SJCRH30 (cell line): ENCODE measurements around the gene FHDC1. TPM values are rescaled to one million over a fixed set of nuclear protein-coding genes. Genes with fewer than 3 reads are reported as not detected.
A peak's percentile ranks its signal among the peaks of the same experiment; 100 is the strongest.

ENCODE experiments used
- DNase-seq, 2 experiments: peaks; one replicate each; pipeline ENCODE4 v3.0.0-alpha.2; 2015 to 2020
- H3K27ac ChIP-seq: fragments of 250-450 bp; sonication (Bioruptor Pico); 2 replicates; pipeline ENCODE4 v1.5.1; 2020; ENCODE audit warnings: mild to moderate bottlenecking, moderate library complexity
- H3K27me3 ChIP-seq: fragments of 250-450 bp; sonication (Bioruptor Pico); 2 replicates; pipeline ENCODE4 v1.5.1; 2020; ENCODE audit warnings: mild to moderate bottlenecking, moderate library complexity
- H3K36me3 ChIP-seq: fragments of 250-450 bp; sonication (Bioruptor Pico); 2 replicates; pipeline ENCODE4 v1.5.1; 2020; ENCODE audit warnings: mild to moderate bottlenecking, moderate library complexity
- H3K4me1 ChIP-seq: fragments of 250-450 bp; sonication (Bioruptor Pico); 2 replicates; pipeline ENCODE4 v1.5.1; 2020; ENCODE audit warnings: mild to moderate bottlenecking, moderate library complexity
- H3K4me3 ChIP-seq: fragments of 250-450 bp; sonication (Bioruptor Pico); 2 replicates; pipeline ENCODE4 v1.5.1; 2020; ENCODE audit warnings: mild to moderate bottlenecking, moderate library complexity
- H3K9me3 ChIP-seq: fragments of 250-450 bp; sonication (Bioruptor Pico); replicated peaks from 2 replicates; pipeline ENCODE4 v1.5.1; 2020; ENCODE audit warnings: mild to moderate bottlenecking, moderate library complexity
- total RNA-seq: library from RNA; depleted of rRNA; stranded (reverse); fragments of >200 nt; shearing (Covaris generic); gene quantifications from 2 replicates; pipeline ENCODE4 v1.2.3, GENCODE V29; 2014

Gene FHDC1
- total RNA-seq, 1 experiment from 2014 or later, result 2.0 TPM

DNA sequence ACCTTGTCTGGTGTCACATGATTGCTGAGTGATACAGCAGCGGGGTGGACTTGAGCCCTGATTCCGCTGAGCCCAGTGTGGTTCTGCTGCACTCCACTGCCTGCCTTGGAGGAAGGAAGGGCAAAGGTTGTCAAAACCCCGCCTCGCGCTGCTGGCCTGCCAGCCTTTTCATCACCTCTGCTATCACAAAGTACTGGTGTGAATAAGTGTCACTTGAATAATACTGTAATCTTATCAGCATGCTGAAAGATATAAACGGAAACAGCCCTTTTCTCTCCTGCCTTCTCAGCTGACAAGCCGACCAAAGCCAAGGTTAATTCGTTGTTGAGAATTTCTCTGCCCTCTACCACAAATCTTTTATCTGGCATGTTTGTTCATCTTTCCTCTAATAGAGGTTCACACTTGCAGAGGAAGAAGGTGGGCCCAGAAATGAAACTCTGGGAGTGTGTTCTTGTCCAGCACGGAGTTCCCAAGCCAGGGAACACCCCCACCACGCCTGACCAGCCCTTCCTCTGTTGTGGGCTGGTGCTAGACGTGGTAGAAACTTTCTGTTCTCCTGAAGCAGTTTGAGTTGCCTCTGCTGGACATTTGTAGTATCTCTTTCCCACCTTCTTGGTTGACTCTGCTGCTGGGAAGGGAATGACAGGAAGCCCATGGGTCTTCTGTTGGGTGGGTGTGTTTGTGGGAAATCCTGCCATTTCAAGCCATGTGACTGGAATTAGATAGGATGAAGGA lies 21.5 kb downstream of the FHDC1 start:
- H3K4me1 ChIP-seq, result peaks cover 30% of the 10 kb centered on the region
- H3K27me3 ChIP-seq, result no peaks in the 10 kb centered on the region
- peak overlapping the region; percentile 78; the same call in 1 of the 2 replicates for H3K27ac ChIP-seq
- no peaks in the 10 kb centered on the region for H3K9me3 ChIP-seq
- no peak overlapping the region for H3K4me3 ChIP-seq
- H3K36me3 ChIP-seq, result no peaks in the 10 kb centered on the region
- DNase-seq, result peak in 1 of 2 experiments; percentile 5

- Histone ChIP-seq H3K4me3 (no peak overlapping the region), H3K27ac (no peak overlapping the region), H3K9me3 (no peaks in the 10 kb centered on the region), H3K4me1 (peaks cover 21% of the 10 kb centered on the region), H3K36me3 (no peaks in the 10 kb centered on the region), H3K27me3 (no peaks in the 10 kb centered on the region)
- DNase-seq, result no peak
These were observed 23.0 kb downstream of the FHDC1 start for GRCh38 chr4:152959080-152959479.

GRCh38 chr4:152960082-152960481 lies 24.0 kb downstream of the FHDC1 start:
- Histone ChIP-seq H3K9me3 (no peaks in the 10 kb centered on the region), H3K36me3 (no peaks in the 10 kb centered on the region), H3K27me3 (no peaks in the 10 kb centered on the region), H3K4me3 (no peak overlapping the region), H3K27ac (no peak overlapping the region), H3K4me1 (peaks cover 21% of the 10 kb centered on the region)
- no peak for DNase-seq

- Histone ChIP-seq H3K36me3 (no peaks in the 10 kb centered on the region), H3K9me3 (no peaks in the 10 kb centered on the region), H3K27me3 (no peaks in the 10 kb centered on the region), H3K4me3 (no peak overlapping the region), H3K4me1 (peaks cover 15% of the 10 kb centered on the region), H3K27ac (no peak overlapping the region)
- no peak for DNase-seq
These were observed 25.1 kb downstream of the FHDC1 start for GRCh38 chr4:152961014-152961772.

- H3K9me3 ChIP-seq, result no peaks in the 10 kb centered on the region
- H3K27ac ChIP-seq, result no peak overlapping the region
- peaks cover 12% of the 10 kb centered on the region for H3K4me1 ChIP-seq
- H3K36me3 ChIP-seq, result no peaks in the 10 kb centered on the region
- H3K27me3 ChIP-seq, result no peaks in the 10 kb centered on the region
- DNase-seq, result no peak
- H3K4me3 ChIP-seq, result no peak overlapping the region
These were observed 25.6 kb downstream of the FHDC1 start for GRCh38 chr4:152961773-152962115.

- Histone ChIP-seq H3K36me3 (no peaks in the 10 kb centered on the region), H3K27me3 (no peaks in the 10 kb centered on the region), H3K27ac (no peak overlapping the region), H3K9me3 (no peaks in the 10 kb centered on the region), H3K4me1 (peaks cover 8% of the 10 kb centered on the region), H3K4me3 (no peak overlapping the region)
- no peak for DNase-seq
These were observed 26.0 kb downstream of the FHDC1 start for GRCh38 chr4:152962150-152962549.

DNA sequence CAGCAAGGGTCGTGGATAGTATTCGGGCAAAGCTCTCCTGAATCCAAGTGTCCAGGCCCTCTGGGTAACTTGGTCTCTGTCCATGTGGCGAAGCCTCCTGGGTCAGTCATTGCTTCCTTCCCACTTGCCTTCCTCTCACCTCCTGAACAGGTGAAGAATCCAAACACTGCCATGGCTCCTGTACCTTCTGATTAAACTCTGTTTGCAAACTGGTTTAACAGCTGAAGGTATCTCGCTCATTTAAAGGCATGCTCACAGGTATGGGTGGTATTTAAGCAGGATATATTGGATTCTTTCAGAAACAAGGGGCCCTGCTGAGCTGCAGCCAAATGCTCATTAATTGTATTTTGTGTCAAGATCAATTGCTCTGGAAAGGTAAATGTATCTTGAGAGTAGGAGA lies 28.2 kb downstream of the FHDC1 start:
- no peaks in the 10 kb centered on the region for H3K4me1 ChIP-seq
- H3K27ac ChIP-seq, result no peak overlapping the region
- H3K4me3 ChIP-seq, result no peak overlapping the region
- DNase-seq, result no peak
- H3K27me3 ChIP-seq, result no peaks in the 10 kb centered on the region
- H3K36me3 ChIP-seq, result no peaks in the 10 kb centered on the region
- no peaks in the 10 kb centered on the region for H3K9me3 ChIP-seq

GRCh38 chr4:152965611-152966010 lies 29.5 kb downstream of the FHDC1 start:
- no peaks in the 10 kb centered on the region for H3K27me3 ChIP-seq
- no peaks in the 10 kb centered on the region for H3K36me3 ChIP-seq
- H3K4me1 ChIP-seq, result no peaks in the 10 kb centered on the region
- H3K4me3 ChIP-seq, result no peak overlapping the region
- no peak overlapping the region for H3K27ac ChIP-seq
- H3K9me3 ChIP-seq, result no peaks in the 10 kb centered on the region
- DNase-seq, result no peak

DNA sequence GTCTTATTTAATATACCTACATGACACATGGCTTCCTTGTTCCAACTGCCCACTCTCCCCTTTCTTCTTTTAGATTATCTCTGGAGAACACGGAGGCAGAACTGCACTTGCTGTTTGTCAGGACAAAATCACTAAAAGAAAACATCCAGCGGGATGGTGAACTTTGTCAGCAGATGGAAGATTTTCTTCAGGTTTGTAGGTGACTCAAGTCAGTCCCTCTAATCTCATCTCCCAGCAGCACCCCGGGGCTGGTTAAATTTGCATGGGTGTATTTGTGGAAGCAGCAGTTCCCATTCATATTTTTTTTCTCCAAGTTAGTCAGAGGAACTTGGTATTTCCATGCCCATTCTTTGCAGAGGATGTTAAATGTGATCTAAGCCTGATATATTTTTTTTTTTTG lies 31.8 kb downstream of the FHDC1 start:
- Histone ChIP-seq H3K4me1 (no peaks in the 10 kb centered on the region), H3K9me3 (no peaks in the 10 kb centered on the region), H3K4me3 (no peak overlapping the region), H3K27me3 (no peaks in the 10 kb centered on the region), H3K36me3 (no peaks in the 10 kb centered on the region), H3K27ac (no peak overlapping the region)
- DNase-seq, result no peak

- no peak overlapping the region for H3K4me3 ChIP-seq
- no peak for DNase-seq
- H3K9me3 ChIP-seq, result no peaks in the 10 kb centered on the region
- no peaks in the 10 kb centered on the region for H3K36me3 ChIP-seq
- H3K27ac ChIP-seq, result no peak overlapping the region
- H3K4me1 ChIP-seq, result no peaks in the 10 kb centered on the region
- no peaks in the 10 kb centered on the region for H3K27me3 ChIP-seq
These were observed 32.8 kb downstream of the FHDC1 start for GRCh38 chr4:152968806-152969394.

- Histone ChIP-seq H3K4me3 (no peak overlapping the region), H3K27me3 (no peaks in the 10 kb centered on the region), H3K27ac (no peak overlapping the region), H3K4me1 (no peaks in the 10 kb centered on the region), H3K9me3 (no peaks in the 10 kb centered on the region), H3K36me3 (no peaks in the 10 kb centered on the region)
- DNase-seq, result no peak
These were observed 34.1 kb downstream of the FHDC1 start for GRCh38 chr4:152970102-152970820.

- Histone ChIP-seq H3K4me3 (no peak overlapping the region), H3K27ac (no peak overlapping the region), H3K4me1 (no peaks in the 10 kb centered on the region), H3K27me3 (no peaks in the 10 kb centered on the region), H3K36me3 (no peaks in the 10 kb centered on the region), H3K9me3 (no peaks in the 10 kb centered on the region)
- no peak for DNase-seq
These were observed 34.9 kb downstream of the FHDC1 start for GRCh38 chr4:152971053-152971452.

GRCh38 chr4:152972821-152973628 lies 36.9 kb downstream of the FHDC1 start:
- no peaks in the 10 kb centered on the region for H3K4me1 ChIP-seq
- no peak for DNase-seq
- H3K27me3 ChIP-seq, result no peaks in the 10 kb centered on the region
- no peak overlapping the region for H3K27ac ChIP-seq
- H3K4me3 ChIP-seq, result no peak overlapping the region
- no peaks in the 10 kb centered on the region for H3K36me3 ChIP-seq
- no peaks in the 10 kb centered on the region for H3K9me3 ChIP-seq
